ENCODE measurements around the gene IL19.
"Not testable (repeated sequence)": the region's sequence is repeated elsewhere in the genome, so short reads cannot be mapped to it uniquely, and the experiment has no call there.

The IL19 gene

DNA sequence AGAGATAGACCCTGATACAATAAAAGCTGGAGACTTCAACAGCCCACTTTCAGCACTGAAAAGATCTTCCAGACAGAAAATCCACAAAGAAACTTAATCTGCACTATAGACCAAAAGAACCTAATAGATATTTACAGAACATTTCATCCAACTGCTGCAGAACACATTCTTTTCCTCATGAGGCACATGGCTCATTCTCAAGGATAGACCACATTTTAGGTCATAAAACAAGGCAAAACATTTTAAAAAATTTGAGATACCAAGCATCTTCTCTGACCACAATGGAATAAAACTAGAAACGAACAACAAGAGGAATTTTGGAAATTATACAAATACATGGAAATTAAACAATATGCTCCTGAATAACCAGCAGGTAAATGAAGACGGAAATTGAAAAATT is 79.8 kb downstream of the IL19 start:
- in situ Hi-C loops (cut with MboI; ENCODE audit: low sequenced_read_pairs), result no loop called here

DNA sequence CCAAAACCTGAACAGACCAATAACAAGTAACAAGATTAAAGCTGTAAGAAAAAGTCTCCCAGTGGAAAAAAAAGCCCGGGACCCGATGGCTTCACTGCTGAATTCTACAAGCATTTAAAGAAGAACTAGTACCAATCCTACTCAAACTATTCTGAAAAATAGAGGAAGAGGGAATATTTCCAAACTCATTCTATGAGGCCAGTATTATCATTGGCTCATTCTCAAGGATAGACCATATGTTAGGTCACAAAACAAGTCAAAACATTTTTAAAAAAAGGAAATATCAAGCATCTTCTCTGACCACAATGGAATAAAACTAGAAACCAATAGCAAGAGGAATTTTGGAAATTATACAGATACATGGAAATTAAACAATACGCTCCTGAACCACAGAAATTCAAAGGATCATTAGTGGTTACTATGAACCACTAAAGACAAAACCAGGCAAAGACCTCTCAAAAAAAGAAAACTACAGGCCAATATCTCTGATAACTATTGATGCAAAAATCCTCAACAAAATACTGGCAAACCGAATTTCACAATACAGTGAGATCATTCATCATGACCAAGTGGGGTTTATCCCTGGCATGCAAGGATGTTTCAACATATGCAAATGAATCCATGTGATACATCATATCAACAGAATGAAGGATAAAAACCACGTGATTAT is 80.9 kb downstream of the IL19 start:
- in situ Hi-C loops (cut with MboI; ENCODE audit: low sequenced_read_pairs), result no loop called here

DNA sequence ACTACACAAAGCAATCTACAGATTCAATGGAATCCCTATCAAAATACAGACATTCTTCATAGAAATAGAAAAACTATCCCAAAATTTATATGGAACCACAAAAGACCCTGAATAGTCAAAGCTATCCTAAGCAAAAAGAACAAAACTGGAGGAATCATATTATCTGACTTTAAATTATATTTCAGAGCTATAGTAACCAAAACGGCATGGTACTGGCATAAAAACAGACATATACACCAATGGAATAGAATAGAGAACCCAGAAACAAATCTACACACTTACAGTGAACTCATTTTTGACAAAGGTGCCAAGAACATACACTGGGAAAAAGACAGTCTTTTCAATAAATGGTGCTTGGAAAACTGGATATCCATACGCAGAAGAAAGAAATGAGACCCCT is 82.1 kb downstream of the IL19 start:
- in situ Hi-C loops (cut with MboI; ENCODE audit: low sequenced_read_pairs), result not testable (repeated sequence)

DNA sequence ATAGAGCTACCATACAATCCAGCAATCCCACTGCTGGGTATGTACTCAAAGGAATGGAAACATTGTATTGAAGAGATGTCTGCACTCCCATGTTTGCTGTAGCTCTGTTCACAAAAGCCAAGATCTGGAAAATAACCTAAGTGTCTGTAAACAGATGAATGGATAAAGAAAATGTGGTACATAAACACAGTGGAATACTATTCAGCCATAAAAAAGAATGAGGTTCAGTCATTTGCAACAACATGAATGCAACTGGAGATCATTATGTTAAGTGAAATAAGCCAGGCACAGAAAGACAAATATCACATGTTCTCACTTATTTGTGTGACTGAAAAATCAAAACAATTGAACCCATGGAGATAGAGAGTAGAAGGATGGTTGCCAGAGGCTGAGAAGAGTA is 83.1 kb downstream of the IL19 start:
- in situ Hi-C loops (cut with MboI; ENCODE audit: low sequenced_read_pairs), result not testable (repeated sequence)

DNA sequence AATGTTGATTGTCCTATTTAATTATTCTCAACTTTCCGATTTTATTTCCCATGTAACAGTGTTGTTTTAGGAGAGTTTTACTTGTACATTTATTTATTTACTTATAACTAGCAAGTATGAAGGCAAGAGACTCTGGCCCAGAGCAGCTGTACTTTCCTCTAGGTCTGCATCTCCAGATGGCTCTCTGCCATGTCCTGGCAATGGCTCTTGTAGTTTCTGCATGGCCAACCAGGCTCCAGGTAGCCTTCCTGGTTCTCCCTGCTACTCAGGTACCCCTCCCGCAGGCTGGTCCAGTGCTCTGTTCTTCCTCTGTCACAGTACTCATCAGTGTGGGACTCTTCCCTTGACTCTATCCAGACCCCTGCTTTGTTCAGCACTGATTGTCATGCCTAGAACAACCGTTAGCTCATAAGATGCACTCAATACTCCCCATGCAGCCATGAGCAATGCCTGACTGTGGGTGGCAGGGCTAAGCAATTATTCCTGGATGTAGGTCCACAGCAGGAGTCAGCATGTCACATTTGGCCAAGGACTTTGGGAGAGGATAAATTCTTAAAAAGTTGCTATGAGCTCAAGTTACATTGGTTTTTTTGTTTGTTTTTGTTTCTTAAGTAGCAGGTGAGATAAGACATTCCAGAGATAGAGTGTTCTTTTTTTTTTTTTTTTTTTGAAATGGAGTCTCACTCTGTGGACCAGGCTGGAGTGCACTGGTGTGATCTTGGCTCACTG is 84.0 kb downstream of the IL19 start:
- in situ Hi-C loops (cut with MboI; ENCODE audit: low sequenced_read_pairs), result no loop called here

DNA sequence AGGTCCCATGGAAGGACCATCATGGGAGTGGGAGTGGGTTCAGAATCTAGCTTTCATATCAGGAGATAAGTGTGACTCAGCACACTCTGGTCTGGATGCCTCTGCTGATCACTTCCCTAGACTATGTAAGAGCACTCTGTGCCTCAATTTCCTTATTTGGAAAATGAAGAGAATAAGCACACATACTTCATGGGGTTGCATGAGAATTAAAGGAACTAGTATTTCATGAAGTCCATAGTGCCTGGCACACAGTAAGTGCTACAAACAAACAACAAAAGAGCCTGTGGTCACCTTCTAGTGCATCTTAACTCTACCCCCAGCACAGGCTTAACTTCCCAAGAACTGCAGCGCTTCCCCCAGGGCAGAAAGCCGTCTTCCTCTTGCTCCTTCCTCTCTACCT is 85.3 kb downstream of the IL19 start:
- in situ Hi-C loops (cut with MboI; ENCODE audit: low sequenced_read_pairs), result no loop called here

DNA sequence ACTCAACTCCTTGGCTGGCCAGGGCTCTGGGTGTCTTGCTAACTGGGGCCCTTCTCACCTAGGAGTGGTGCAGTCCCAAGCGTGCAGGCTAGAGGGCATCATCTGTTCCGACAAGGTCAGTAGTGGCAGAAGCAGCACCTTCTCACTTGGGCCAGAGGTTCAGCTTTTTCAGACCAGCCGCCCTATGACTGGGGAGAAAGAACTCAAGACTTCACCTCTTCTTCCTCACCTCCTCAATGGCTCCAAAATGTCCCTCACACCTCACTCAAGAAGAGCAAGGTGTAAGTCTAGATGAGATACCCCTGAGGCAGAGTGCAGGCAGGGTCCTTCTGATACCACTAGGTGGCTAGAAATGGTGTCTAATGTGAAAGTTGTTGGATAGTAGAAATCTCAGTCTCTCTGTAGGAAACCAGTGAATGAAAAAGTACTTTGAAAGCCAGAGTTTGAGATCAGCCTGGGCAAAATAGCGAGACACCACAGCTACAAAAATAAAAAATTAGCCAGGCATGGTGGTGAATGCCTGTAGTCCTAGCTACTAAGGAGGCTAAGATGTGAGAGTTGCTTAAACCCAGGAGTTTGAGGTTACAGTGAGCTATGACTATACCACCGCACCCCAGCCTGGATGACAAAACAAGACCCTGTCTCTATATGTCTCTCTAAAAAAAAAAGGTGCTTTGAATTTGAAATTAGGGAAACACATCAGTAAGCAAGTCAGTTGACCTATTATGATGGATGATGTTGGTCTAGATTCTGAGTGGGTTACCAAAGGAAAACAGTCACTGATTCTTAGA is 86.3 kb downstream of the IL19 start:
- in situ Hi-C loops (cut with MboI; ENCODE audit: low sequenced_read_pairs), result no loop called here

DNA sequence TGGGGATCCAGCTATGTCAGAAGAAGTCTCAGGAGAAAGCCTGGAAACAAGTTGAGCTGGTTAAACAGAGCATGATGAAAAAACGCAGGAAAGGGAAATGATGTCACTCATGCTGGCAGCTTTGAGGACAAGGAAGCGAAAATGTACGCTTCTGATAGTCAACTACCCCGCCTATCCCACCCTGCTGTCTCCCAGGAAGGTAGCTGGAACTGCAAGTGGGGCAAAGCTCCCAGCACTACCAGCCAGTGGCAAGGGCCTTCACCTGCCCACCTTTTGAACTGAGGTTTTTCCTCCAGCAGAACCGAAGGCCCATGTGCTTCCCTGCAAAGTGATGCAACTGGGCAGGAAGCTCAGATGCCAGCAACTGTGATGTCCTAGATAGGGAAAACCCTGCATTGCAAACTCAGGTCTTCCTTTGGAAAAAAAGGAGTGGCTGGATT is 88.5 kb downstream of the IL19 start:
- in situ Hi-C loops (cut with MboI; ENCODE audit: low sequenced_read_pairs), result no loop called here

DNA sequence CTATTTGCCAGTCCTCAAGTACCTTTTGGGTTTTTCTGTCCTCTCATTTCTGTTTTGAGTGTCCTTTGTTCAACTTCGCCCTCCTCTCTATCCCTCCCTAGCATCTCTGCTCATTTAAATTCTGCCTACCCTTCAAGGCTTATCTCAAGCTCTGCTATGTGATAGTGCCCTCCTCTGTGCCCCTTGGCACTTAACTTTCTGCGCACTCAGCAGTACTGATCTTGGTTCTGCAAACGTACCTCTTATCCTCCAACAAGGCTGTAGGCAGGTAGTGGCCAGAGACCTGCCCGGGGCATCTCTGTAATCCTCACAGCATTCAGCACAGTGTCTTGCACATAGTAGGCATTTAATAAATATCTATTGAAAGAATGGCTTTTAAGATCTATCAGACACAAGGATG is 89.6 kb downstream of the IL19 start:
- in situ Hi-C loops (cut with MboI; ENCODE audit: low sequenced_read_pairs), result no loop called here

DNA sequence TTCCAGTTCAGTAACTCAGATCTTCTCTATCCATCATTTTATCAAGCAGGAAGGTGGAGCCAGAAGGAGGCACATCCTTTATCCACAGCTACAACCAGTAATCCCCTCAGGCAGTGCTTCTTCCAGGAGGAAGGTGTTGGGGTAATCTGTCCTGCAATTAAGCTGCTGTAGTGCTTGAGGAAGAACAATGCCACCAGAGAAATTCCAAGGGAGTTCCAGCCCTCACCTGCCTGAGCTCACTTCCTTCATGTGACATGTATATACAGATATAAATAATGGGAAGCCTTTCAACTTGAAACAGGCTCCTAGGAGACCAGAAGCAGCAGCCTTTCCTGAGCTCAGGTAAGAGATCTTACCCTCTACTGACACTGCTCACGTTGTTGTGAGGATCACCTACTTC is 92.7 kb downstream of the IL19 start:
- in situ Hi-C loops (cut with MboI; ENCODE audit: low sequenced_read_pairs), result no loop called here

DNA sequence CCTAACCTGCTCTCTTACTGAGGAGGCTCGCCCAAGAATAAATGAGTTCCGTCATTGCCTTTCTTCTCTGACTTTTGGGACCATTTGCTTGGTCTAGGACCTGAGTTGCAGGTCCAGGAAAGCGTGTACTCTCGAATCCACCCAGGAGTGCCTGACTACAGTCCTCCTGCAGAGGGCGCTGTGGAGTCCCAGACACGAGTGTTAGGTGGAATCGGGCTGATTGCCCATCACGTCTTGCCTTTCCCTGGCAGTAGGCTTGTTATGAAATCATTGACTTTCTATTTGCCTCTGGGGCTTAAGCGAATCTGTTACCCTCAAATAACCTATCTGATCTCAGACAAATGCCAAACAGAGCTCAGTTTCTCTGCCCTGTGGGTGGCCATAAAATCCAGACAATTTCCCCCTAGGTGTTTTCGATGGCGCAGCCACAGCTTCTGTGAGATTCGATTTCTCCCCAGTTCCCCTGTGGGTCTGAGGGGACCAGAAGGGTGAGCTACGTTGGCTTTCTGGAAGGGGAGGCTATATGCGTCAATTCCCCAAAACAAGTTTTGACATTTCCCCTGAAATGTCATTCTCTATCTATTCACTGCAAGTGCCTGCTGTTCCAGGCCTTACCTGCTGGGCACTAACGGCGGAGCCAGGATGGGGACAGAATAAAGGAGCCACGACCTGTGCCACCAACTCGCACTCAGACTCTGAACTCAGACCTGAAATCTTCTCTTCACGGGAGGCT is 94.5 kb downstream of the IL19 start, which contains the start of gene IL20:
Gene IL20, plus strand, starts transcription at position 685 of the 733 bp plus-strand sequence. CDS start 230 bp downstream, outside the sequence.
- in situ Hi-C loops (cut with MboI; ENCODE audit: low sequenced_read_pairs), result no loop called here

DNA sequence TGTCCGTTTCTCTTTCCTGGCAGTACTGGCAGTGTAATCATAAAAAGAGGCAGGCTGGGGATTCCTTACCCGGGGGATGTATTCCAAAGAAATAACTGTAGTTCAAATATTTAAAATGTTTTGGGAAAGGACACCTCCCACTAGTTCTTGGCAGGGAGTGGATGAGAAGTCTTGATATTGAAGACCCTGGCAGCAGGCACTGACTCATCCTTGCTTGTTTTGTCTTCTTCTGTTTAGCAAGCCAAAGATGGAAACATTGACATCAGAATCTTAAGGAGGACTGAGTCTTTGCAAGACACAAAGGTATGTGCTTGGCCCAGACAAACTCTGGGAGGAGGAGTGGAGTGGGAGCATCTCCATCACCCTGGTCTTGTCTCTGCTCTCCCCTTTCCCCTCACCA is 95.5 kb downstream of the IL19 start:
- in situ Hi-C loops (cut with MboI; ENCODE audit: low sequenced_read_pairs), result no loop called here

DNA sequence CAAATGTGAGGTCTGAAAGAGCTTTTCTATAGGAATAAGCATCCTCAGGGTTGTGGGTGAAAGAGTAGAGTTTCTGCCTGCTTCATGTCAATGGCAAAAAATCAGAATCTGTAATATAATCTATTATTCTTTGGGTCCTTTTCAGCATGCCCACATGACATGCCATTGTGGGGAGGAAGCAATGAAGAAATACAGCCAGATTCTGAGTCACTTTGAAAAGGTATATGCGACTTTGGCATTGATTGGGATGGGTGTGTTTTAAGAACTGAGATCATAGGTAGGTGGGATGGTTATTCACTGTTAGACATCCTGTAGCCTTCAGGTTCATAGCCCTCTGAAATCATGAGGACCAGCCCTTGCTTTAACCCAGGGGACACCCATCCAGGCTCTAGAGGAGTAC is 96.7 kb downstream of the IL19 start:
- in situ Hi-C loops (cut with MboI; ENCODE audit: low sequenced_read_pairs), result no loop called here

DNA sequence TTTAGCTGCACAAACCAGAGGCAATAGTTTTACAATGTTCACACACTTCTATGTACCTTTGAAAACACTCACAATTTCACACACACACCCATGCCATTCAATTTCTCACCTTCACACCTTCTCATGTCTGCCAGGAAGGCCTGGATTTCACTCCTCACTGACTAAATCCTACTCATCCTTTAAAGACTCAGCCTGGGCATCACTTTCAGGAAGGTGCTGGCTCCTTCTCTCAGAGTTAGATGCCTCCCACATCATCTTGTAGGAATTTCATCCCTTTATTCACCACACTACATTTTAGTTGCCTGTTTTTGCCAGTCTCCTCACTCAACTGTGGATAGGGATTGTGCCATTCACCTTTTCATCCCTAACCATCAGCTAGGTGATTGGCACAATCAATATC is 97.1 kb downstream of the IL19 start:
- in situ Hi-C loops (cut with MboI; ENCODE audit: low sequenced_read_pairs), result no loop called here

DNA sequence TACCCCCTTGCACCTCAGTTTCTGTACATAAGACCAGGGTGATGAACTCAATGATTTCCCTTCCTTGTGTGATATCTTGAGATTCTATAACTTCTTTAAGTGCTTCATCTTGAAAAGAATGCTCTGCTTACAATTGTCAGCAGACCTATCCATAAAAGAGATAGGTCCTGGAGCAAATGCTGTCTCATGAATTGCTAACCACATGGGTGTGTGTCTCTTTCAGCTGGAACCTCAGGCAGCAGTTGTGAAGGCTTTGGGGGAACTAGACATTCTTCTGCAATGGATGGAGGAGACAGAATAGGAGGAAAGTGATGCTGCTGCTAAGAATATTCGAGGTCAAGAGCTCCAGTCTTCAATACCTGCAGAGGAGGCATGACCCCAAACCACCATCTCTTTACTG is 97.7 kb downstream of the IL19 start:
- in situ Hi-C loops (cut with MboI; ENCODE audit: low sequenced_read_pairs), result no loop called here

DNA sequence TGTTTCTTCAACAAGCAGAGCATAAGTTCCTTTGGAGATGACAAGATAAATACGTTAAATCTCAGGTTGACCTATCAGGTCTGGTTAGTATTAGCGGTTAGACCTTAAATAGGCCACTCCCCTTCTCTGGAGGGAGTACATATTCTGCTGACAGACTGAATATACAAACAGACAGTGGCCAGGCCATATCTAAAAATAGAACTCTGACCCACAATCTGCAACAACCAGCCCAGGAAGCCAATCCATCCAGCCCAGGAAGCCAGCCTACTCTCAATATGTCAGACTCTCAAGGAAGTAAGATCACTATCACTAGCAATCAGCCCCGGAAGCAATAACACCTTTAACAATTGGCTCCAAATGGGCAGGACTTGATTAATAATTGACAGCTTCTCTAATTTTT is 101.6 kb downstream of the IL19 start:
- in situ Hi-C loops (cut with MboI; ENCODE audit: low sequenced_read_pairs), result no loop called here

DNA sequence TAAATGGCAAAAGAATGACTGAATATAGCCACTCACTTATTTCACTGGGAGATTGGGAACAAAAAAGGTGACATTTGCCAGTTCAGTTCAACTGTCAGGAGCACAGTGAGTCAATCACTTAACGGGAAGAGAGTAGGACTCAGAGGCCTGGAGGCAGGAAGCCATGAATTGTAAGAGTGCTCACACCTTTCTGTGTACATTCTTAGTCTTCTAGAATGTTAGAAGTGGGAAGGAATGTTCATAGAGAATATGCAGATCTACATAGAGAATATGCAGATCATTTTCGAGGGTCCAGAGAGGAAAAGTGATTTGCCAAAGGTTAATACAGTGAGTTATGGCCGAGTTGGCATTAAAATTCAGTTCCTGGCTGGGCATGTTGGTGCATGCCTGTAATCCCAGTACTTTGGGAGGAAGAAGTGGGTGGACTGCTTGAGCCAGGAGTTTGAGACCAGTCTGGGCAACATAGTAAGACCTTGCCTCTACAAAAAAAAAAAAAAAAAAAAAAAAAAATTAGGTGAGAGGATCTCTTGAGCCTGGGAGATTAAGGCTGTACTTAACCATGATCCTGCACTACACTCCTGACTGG is 103.1 kb downstream of the IL19 start:
- in situ Hi-C loops (cut with MboI; ENCODE audit: low sequenced_read_pairs), result no loop called here

DNA sequence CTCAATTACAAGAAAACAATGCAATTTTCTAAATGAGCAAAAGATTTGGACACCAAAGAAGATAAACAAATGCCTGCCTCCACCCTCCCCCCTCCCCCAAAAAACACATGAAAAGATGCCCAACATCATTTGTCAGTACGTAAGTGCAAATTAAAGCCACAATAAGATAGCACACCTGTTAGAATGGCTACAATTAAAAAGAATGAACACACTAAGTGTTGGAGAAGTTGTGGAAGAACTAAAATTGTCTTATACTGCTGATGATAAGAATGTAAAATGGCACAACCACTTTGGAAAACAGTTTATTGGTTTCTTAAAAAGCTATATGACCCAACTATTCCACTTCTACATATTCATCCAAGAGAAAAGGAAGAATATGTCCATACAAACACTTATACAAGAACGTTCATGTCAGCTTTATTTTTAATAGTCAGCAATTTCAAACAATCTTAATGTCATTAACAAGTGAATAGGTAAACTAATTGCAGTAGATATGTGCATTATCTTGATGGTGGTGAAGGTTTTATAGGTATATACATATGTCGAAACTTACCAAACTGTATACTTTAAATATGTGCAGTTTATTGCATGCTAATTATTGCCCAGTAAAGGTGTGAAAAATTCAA is 105.3 kb downstream of the IL19 start:
- in situ Hi-C loops (cut with MboI; ENCODE audit: low sequenced_read_pairs), result no loop called here

DNA sequence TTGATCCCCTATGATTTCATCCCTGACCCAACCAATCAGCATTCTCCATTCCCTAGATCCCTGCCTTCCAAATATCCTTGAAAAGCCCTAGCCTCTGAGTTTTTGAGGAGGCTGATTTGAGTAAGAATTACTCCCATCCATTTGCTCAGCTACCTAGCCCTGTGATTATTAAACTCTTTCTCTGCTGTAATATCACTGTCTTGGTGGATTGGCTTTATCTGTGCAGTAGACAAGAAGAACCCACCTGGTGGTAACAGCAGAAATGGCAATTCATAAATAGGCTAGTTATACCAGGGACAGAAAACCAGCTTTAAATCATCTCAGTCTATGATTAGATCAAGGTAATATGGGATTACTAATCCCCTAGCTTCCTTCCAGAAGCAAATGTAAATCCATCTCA is 107.9 kb downstream of the IL19 start:
- in situ Hi-C loops (cut with MboI; ENCODE audit: low sequenced_read_pairs), result no loop called here

DNA sequence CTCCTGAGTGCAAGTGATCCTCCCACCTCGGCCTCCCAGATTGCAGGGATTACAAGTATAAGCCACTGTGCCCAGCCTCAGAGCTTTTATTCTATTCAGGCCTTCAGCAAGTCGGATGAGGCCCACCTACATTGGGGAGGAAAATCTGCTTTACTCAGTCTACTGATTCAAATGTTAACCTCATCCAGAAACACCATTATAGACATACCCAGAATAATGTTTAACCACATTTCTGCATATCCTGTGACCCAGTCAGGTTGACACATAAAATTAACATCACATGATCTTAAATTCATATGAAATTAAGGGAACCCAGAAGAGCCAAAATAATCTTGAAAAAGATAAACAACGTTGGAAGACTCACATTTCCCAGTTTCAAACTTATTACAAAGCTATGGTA is 109.7 kb downstream of the IL19 start:
- in situ Hi-C loops (cut with MboI; ENCODE audit: low sequenced_read_pairs), result no loop called here
